DOHH2 (cell line): Measurements from ENCODE around the gene KRTAP10-9.

ENCODE experiments used
- H3F3A ChIP-seq: fragments of 200-600 bp; sonication (generic), shearing (Covaris generic); 2 replicates; pipeline ENCODE4 v1.6.0; 2016; ENCODE audit warnings: antibody characterized with exemption, mild to moderate bottlenecking; ENCODE audit not compliant: control insufficient read depth, insufficient read depth
- H3K27ac ChIP-seq: fragments of 200-600 bp; sonication (generic); 2 replicates; pipeline ENCODE4 v1.5.1; 2014; ENCODE audit warnings: low read depth, mild to moderate bottlenecking, low read length, moderate library complexity
- H3K27me3 ChIP-seq: fragments of 200-600 bp; sonication (generic); 2 replicates; pipeline ENCODE4 v1.6.1; 2014; ENCODE audit warnings: mild to moderate bottlenecking, low read length, mixed read lengths; ENCODE audit not compliant: control insufficient read depth
- H3K36me3 ChIP-seq: fragments of 200-600 bp; sonication (generic); 2 replicates; pipeline ENCODE4 v1.6.1; 2014; ENCODE audit warnings: mild to moderate bottlenecking, low read length, moderate library complexity, mixed read lengths; ENCODE audit not compliant: control insufficient read depth
- H3K4me1 ChIP-seq: fragments of 200-600 bp; sonication (generic); 2 replicates; pipeline ENCODE4 v1.6.1; 2014; ENCODE audit warnings: mild to moderate bottlenecking, low read length, mixed read lengths; ENCODE audit not compliant: control insufficient read depth
- H3K4me2 ChIP-seq: fragments of 200-600 bp; sonication (generic); 2 replicates; pipeline ENCODE4 v1.6.0; 2014; ENCODE audit warnings: mild to moderate bottlenecking, low read length, moderate library complexity
- H3K4me3 ChIP-seq: fragments of 200-600 bp; sonication (generic); 2 replicates; pipeline ENCODE4 v1.5.1; 2014; ENCODE audit warnings: mild to moderate bottlenecking, low read length, mixed read lengths
- H3K79me2 ChIP-seq: fragments of 200-600 bp; sonication (generic); 2 replicates; pipeline ENCODE4 v1.6.1; 2014; ENCODE audit warnings: mild to moderate bottlenecking, low read length, mixed read lengths; ENCODE audit not compliant: control insufficient read depth
- H3K9me2 ChIP-seq: fragments of 200-600 bp; sonication (generic); replicated peaks from 2 replicates; pipeline ENCODE4 v1.6.1; 2014; ENCODE audit warnings: mild to moderate bottlenecking, low read length, mixed read lengths; ENCODE audit not compliant: control insufficient read depth
- H3K9me3 ChIP-seq: fragments of 200-600 bp; sonication (generic); 2 replicates; pipeline ENCODE4 v1.6.1; 2014; ENCODE audit warnings: antibody characterized with exemption, low read length, mixed read lengths; ENCODE audit not compliant: control insufficient read depth, insufficient read depth
- H4K20me1 ChIP-seq: fragments of 200-600 bp; sonication (generic); 2 replicates; pipeline ENCODE4 v1.6.0; 2014; ENCODE audit warnings: low read depth, mild to moderate bottlenecking, antibody characterized with exemption, low read length, moderate library complexity; ENCODE audit not compliant: control insufficient read depth, insufficient read depth
- CTCF ChIP-seq: fragments of 200-600 bp; sonication (generic); IDR thresholded peaks from one replicate; pipeline ENCODE4 v1.5.1; 2014; ENCODE audit warnings: antibody characterized with exemption, mild to moderate bottlenecking, low read depth, low read length; ENCODE audit not compliant: poor library complexity, severe bottlenecking

KRTAP10-9 gene

GRCh38 chr21:44677881-44678280, 51.0 kb downstream of the KRTAP10-9 start:
- no peaks in the 10 kb centered on the region for H3F3A ChIP-seq

More at GRCh38 chr21:44677881-44678280, 51.0 kb downstream of the KRTAP10-9 start:
- H3K27me3 ChIP-seq, result no peaks in the 10 kb centered on the region; the same call in 1 of the 2 replicates
- H3K4me2 ChIP-seq, result no peak overlapping the region
- no peaks in the 10 kb centered on the region for H4K20me1 ChIP-seq
- H3K36me3 ChIP-seq, result no peaks in the 10 kb centered on the region
- no peaks in the 10 kb centered on the region for H3K9me2 ChIP-seq
- no peaks in the 10 kb centered on the region for H3K4me1 ChIP-seq
- no peaks in the 10 kb centered on the region for H3K9me3 ChIP-seq
- no peaks in the 10 kb centered on the region for H3K79me2 ChIP-seq
- TF ChIP-seq CTCF, result no peak
- no peak overlapping the region for H3K27ac ChIP-seq
- no peak overlapping the region for H3K4me3 ChIP-seq
